ENCODE results near the gene RAMACL. TPM values are rescaled to one million over a fixed set of nuclear protein-coding genes. Genes with fewer than 3 reads are reported as not detected.

RAMACL gene
- total RNA-seq, 4 donors from 2014 or later: 0.93 to 2.1 (median 1.5) TPM

DNA sequence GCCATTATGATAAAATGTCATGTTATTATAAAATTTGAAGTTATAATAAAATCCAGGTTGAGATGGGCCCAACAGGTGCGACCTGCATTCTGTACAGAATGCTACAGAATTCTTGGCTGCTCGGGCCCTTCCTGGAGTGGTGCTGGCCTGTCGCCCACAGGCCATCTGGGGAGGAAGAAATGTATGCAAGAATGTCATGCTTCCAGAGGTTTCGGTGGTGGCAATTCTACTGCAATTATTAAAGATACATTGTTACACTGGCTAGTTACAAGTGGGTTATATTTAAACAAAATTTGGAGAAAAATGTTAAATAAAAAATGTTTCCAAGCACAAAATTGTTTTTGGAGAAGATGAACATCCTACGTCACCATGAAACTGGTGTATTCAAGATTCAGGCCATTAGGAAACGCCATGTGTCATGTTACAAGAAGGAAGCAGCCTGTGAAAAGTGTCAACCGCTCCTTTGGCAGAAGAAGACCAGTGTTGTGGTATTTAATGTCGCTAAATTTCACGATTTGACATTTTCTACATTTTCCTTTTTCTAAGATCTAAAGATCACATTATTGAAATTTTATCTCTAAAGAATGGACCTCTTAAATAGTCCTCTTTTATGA, 7.1 kb downstream of the RAMACL start:
- intact Hi-C loops (cut with DNase I; ENCODE audit: low total_unique reads): no loop called here
- H3K4me3 ChIP-seq (ENCODE audit: low read depth, poor library complexity, severe bottlenecking): no peak overlapping the region
- WGBS, 2 donors: 80 to 81% methylated on average over 9 of the region's 9 CpGs
- DNase-seq (ENCODE audit: low spot score in 2 of 2): peak in 1 of 2 donors; percentile 45
- TF ChIP-seq POLR2A (IDR thresholded peaks at IDR 0.05): no peak
- TF ChIP-seq, protein P1, sequence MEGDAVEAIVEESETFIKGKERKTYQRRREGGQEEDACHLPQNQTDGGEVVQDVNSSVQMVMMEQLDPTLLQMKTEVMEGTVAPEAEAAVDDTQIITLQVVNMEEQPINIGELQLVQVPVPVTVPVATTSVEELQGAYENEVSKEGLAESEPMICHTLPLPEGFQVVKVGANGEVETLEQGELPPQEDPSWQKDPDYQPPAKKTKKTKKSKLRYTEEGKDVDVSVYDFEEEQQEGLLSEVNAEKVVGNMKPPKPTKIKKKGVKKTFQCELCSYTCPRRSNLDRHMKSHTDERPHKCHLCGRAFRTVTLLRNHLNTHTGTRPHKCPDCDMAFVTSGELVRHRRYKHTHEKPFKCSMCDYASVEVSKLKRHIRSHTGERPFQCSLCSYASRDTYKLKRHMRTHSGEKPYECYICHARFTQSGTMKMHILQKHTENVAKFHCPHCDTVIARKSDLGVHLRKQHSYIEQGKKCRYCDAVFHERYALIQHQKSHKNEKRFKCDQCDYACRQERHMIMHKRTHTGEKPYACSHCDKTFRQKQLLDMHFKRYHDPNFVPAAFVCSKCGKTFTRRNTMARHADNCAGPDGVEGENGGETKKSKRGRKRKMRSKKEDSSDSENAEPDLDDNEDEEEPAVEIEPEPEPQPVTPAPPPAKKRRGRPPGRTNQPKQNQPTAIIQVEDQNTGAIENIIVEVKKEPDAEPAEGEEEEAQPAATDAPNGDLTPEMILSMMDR (IDR thresholded peaks at IDR 0.05): no peak

DNA sequence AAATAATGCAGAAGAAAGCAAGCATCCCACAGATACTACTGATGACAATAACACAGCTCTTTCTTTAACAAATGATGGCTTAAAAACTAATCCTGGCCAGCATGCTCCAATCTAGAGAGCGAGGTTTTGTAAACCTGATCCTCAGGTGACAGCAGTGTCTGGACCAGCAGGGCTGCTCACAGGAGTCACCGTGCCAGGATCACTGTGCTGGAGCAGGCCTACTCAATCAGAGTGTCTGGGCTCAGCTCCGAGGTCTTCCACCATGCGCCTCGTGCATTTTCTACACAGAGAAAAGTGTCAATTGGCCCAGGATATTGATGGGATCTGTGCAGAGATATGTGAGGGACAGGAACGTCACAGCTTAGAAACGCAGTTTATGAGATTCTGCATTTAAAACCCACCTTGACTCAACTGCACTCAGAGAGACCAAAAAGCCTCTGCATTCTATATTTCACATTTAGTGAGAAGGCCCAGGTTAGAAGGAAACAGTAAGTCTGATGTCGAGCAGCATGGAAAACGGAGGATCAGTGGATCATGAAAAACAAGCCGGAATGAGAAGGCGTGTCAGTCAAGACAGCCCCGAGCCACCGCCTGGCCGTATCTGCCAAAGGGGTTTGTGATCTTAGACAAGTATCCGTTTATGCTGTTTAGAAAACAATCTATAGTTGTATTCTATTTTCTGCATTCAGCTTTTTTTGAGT, 7.8 kb downstream of the RAMACL start:
- peak in 1 of 2 donors; percentile 60 for DNase-seq (ENCODE audit: low spot score in 2 of 2)
- TF ChIP-seq POLR2A (IDR thresholded peaks at IDR 0.05): no peak
- TF ChIP-seq, protein P1 (IDR thresholded peaks at IDR 0.05): no peak
- WGBS, 2 donors: 90 to 94% methylated on average over 15 of the region's 15 CpGs
- intact Hi-C loops (cut with DNase I; ENCODE audit: low total_unique reads): no loop called here
- H3K4me3 ChIP-seq (ENCODE audit: low read depth, poor library complexity, severe bottlenecking): no peak overlapping the region

DNA sequence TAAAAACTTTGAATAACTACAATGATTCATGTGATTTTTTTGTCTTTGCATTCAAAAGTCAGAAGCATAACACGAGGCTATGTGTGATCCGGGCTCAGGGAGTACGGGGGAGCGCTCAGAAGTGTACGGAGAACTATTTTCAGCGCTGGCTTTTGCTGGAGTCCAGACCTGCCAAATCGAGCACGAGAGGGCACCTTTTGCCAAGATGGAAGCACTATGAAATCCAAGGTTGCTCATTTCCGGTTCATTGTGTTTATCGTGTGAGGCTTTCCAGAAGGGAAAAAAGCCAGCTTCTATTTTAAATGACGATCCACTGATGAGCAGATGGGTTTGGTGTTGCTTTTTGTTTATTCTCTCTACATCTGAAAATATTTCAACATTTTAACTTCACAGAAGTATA, 11.3 kb downstream of the RAMACL start:
- TF ChIP-seq, protein P1 (IDR thresholded peaks at IDR 0.05): no peak
- TF ChIP-seq POLR2A (IDR thresholded peaks at IDR 0.05): no peak
- WGBS, 2 donors: 62 to 66% methylated on average over 11 of the region's 11 CpGs
- intact Hi-C loops (cut with DNase I; ENCODE audit: low total_unique reads): no loop called here
- DNase-seq (ENCODE audit: low spot score in 2 of 2): peak; percentile 70 to 90
- no peak overlapping the region for H3K4me3 ChIP-seq (ENCODE audit: low read depth, poor library complexity, severe bottlenecking)

DNA sequence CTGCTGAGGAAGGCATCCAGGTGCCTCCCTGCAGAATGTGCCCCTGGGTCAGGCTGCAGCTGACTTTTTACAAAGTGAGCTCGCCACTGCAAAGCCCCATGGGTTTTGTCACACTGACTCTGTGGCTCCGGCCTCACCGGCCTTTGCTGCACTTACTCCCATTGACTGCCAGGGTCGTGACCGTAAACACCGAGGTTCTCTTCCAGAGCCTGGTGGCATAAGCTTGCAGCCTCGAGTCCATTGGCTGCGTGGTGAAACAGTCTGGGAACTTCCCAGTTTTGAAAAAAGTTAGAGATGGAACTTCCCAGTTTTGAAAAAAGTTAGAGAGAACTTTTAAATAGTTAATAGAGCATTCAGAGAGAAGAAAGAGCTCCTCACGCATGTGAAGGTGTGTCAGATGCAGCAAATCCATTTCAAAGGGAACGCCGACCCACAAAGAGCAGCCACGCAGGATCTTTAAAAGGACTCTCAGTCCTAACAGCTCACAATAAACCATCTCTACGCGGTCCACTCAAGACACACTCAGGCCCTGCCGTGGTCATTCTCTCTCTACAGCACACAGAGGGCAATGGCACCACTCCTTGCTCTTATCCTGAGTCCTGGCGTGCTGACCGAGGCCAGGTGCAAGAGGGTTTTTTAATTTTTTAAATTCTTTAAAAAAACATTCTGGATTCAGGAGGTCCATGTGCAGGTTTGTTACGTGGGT, 12.8 kb downstream of the RAMACL start:
- WGBS, 2 donors: 79 to 85% methylated on average over 18 of the region's 18 CpGs
- TF ChIP-seq, protein P1 (IDR thresholded peaks at IDR 0.05): no peak
- no peak for TF ChIP-seq POLR2A (IDR thresholded peaks at IDR 0.05)
- H3K4me3 ChIP-seq (ENCODE audit: low read depth, poor library complexity, severe bottlenecking): no peak overlapping the region
- intact Hi-C loops (cut with DNase I; ENCODE audit: low total_unique reads): no loop called here
- peak in 1 of 2 donors; percentile 77 for DNase-seq (ENCODE audit: low spot score in 2 of 2)

DNA sequence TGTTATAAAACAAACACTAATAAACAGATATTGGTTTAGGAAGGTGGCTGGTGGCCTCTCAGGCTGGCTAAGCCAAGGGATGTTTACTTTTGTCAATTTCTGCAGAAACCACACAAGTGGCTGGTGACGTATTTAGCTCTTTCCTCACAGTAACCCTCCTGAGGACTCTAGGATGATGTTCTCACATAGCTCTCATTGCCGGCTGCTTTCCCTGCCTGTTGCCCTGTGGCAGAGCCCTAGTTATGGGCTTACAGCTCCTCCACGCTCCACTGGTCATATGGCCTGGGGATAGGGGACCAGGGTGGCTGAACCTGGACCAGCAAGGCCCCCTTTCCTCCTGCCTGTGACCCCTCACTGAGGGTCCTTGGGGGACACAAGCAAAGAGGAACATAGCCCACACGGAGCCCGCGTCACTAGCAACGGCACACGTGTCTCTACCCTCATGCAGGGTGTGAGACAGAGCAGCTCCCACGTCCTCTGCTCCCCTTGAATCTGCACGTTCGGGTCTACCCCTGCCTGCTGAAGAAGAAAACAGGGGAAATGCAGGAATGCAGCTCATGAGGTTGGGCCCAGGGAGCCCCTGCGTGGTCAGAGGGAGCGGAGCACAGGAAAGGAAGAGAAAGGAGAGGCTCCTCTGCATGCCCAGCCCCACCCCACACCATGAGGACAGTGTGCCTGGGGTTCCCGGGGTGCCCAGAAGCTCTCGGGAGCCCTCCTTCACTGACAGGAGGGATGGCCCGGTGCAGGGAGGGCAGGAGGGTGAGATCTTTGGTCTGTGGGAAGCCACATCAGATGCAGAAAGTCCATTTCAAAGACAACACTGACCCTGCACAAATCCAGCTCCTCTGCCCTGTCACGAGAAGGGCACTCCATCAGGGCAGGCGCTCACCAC, 13.9 kb downstream of the RAMACL start:
- H3K4me3 ChIP-seq (ENCODE audit: low read depth, poor library complexity, severe bottlenecking): no peak overlapping the region
- 85 to 86% methylated on average over 17 of the region's 18 CpGs for WGBS, 2 donors
- peak in 1 of 2 donors; percentile 69 for DNase-seq (ENCODE audit: low spot score in 2 of 2)
- intact Hi-C loops (cut with DNase I; ENCODE audit: low total_unique reads): no loop called here
- TF ChIP-seq, protein P1 (IDR thresholded peaks at IDR 0.05): no peak
- no peak for TF ChIP-seq POLR2A (IDR thresholded peaks at IDR 0.05)
